Thyroid gland (tissue), 4 donors: ENCODE results near the gene NR2C1.

Source experiments
- CTCF ChIP-seq, 6 experiments: fragments of 200-600 bp in 3 of 6; fragments of 450-650 bp in 3 of 6; sonication (generic) in 3 of 6; IDR thresholded peaks; one replicate each; pipeline ENCODE4 v1.5.1; 2016 to 2019; ENCODE audit warnings: antibody characterized with exemption in 6 of 6, mild to moderate bottlenecking in 2 of 6, inconsistent platforms in 1 of 6, moderate library complexity in 1 of 6
- POLR2A ChIP-seq, 2 donors: fragments of 450-650 bp; IDR thresholded peaks; one replicate each; pipeline ENCODE4 v1.6.1; 2017; ENCODE audit warnings: antibody characterized with exemption in 2 of 2, mild to moderate bottlenecking in 2 of 2, moderate library complexity in 1 of 2

DNA sequence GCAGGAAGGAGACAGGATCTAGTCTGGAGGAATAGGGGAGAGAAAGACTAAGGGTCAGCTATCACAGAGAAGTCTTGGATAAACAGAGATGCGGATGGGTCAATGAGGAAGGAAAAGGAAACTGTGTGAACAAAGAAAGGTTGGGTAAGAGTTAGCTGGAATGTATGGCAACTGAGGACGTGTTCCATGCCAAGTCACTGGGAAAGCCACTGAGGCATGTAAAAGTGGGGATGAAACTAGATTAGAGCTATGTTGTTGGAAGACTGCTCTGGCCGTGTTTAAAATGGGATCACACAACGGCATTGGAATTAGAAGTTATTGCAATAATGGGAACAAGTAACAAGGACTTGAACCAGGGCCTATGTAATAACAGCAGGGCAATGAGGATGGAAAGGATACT is 3.9 kb upstream of the NR2C1 start:
- no peak for TF ChIP-seq CTCF (IDR thresholded peaks at IDR 0.05)
- TF ChIP-seq POLR2A (IDR thresholded peaks at IDR 0.05): no peak
